Natural killer cell (primary cell): ENCODE data around the gene ATXN7L3. TPM values are rescaled to one million over a fixed set of nuclear protein-coding genes. Genes with fewer than 3 reads are reported as not detected.

Experiments
- ATAC-seq, 3 donors: fragments of 150-1000 bp in 2 of 3; fragments of 200-7000 bp in 1 of 3; cut with Tn5 transposase; 1 replicate in 1 of 3; 2 replicates in 2 of 3; pipeline ENCODE4 v1.10.0; 2021; ENCODE audit warnings: mild to moderate bottlenecking in 2 of 3, moderate library complexity in 2 of 3
- DNase-seq, 2 donors: peaks; one replicate each; pipeline versions ENCODE4 v3.0.0 to v3.0.0-alpha.2; 2013 to 2021; ENCODE audit warnings: mixed read lengths in 1 of 2
- H3K27ac ChIP-seq: one replicate; pipeline ENCODE4 v1.5.1; 2013; ENCODE audit warnings: mild to moderate bottlenecking, low read length
- H3K27me3 ChIP-seq: one replicate; pipeline ENCODE4 v1.6.1; 2013; ENCODE audit warnings: low read length; ENCODE audit not compliant: control insufficient read depth, insufficient read depth
- H3K36me3 ChIP-seq: one replicate; pipeline ENCODE4 v1.6.1; 2013; ENCODE audit warnings: low read length; ENCODE audit not compliant: control insufficient read depth, insufficient read depth
- H3K4me1 ChIP-seq: one replicate; pipeline ENCODE4 v1.6.1; 2013; ENCODE audit warnings: low read length; ENCODE audit not compliant: control insufficient read depth, insufficient read depth
- H3K4me3 ChIP-seq: one replicate; pipeline ENCODE4 v1.5.1; 2013; ENCODE audit warnings: low read length
- H3K9me3 ChIP-seq: one replicate; pipeline ENCODE4 v1.6.1; 2013; ENCODE audit warnings: low read length; ENCODE audit not compliant: control insufficient read depth, insufficient read depth
- H3K27ac Mint-ChIP-seq, 2 donors: one replicate each; pipeline ENCODE4 v1.8.0; 2022; ENCODE audit warnings: mild to moderate bottlenecking in 2 of 2, mixed read lengths in 2 of 2, moderate library complexity in 1 of 2
- H3K27me3 Mint-ChIP-seq, 2 donors: one replicate each; pipeline ENCODE4 v1.8.0; 2022; ENCODE audit warnings: low read depth in 2 of 2, mixed read lengths in 2 of 2
- H3K36me3 Mint-ChIP-seq: one replicate; pipeline ENCODE4 v1.8.0; 2022; ENCODE audit warnings: mixed read lengths
- H3K4me1 Mint-ChIP-seq, 2 donors: one replicate each; pipeline ENCODE4 v1.8.0; 2022; ENCODE audit warnings: mixed read lengths in 2 of 2
- H3K4me3 Mint-ChIP-seq: one replicate; pipeline ENCODE4 v1.8.0; 2022; ENCODE audit warnings: mild to moderate bottlenecking, moderate library complexity, mixed read lengths
- H3K9me3 Mint-ChIP-seq, 2 donors: one replicate each; pipeline ENCODE4 v1.8.0; 2022; ENCODE audit warnings: mixed read lengths in 2 of 2
- CTCF ChIP-seq: fragments of 200-600 bp; IDR thresholded peaks from one replicate; pipeline ENCODE4 v1.8.0; 2022; ENCODE audit warnings: antibody characterized with exemption
- WGBS: methylation state at CpG from one replicate; pipeline ENCODE4 v1.1.7; 2013; ENCODE audit warnings: missing lambda C conversion rate; ENCODE audit not compliant: insufficient coverage; 5-methylcytosine and 5-hydroxymethylcytosine counted together
- intact Hi-C: fragments of 100-400 bp; cut with micrococcal nuclease; formaldehyde crosslinking; loops from one replicate; pipeline ENCODE4 v1.14.2; 2022
- total RNA-seq, 4 donors: library from RNA; stranded (reverse); fragments of 120-200 nt in 1 of 4; gene quantifications; one replicate each; pipeline versions ENCODE4 v1.2.3 to v1.2.4, GENCODE V29; 2013 to 2022

ATXN7L3 gene
- total RNA-seq, 3 donors from 2014 or later (not counting 1 experiment from before 2014, with no cell fraction given): 87.6 to 112 (median 109) TPM

DNA sequence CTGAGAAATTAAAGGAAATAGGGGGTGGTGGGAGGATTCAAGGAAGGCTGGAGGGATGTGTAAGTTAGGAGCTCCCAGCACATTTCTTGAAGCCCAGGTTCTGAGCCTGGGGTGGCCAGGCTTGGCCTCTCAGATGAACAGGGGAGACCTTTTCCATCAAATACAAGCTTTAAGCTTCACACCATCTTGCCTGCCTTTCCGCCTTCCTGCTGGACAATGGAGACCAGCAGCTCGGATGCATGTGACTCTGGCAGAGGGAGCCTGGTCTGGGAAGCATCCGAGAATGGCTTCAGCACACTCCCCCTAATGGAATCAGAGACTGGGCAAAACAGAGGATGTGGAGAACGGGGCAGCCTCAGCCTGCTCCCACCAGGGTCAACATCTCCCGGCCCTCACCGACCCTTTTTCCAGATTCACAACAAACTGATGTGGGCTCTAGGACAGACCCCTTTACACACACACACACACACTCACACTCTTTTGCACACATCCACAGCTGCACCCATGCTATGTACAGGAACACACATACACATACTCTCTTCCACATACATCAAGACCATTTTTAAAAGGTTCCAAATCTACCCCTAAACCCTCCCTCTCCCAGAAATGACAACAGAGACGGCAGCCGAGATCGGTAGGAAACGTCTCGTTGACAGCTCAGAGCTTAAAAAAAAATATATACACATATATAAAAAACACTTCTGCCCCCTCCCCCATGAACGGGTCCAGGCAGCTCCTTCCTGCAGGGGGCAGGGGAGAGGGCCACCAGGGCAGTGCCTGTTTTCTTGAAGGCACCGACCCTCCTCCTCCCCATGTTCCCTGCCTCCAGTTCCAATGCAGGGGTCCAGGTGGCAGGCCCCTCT is 6.5 kb upstream of the ATXN7L3 start:
- Mint-ChIP-seq H3K27ac (no peak overlapping the region), H3K9me3 (no peaks in the 10 kb centered on the region), H3K4me1 (peaks cover 28 to 34% of the 10 kb centered on the region in 2 donors), H3K4me3 (no peak overlapping the region), H3K36me3 (no peaks in the 10 kb centered on the region), H3K27me3 (no peaks in the 10 kb centered on the region)
- 80% methylated on average over 13 of the region's 13 CpGs for WGBS
- H3K9me3 ChIP-seq: no peaks in the 10 kb centered on the region
- intact Hi-C loops: no loop called here
- peaks cover 37% of the 10 kb centered on the region for H3K36me3 ChIP-seq
- H3K4me1 ChIP-seq: peaks cover 23% of the 10 kb centered on the region
- H3K4me3 ChIP-seq: no peak overlapping the region
- no peak for ATAC-seq
- H3K27me3 ChIP-seq: no peaks in the 10 kb centered on the region
- DNase-seq: peak in 1 of 2 donors; percentile 40
- TF ChIP-seq CTCF: no peak
- H3K27ac ChIP-seq: no peak overlapping the region

- no peak overlapping the region for H3K4me3 Mint-ChIP-seq
- DNase-seq: no peak
- H3K9me3 Mint-ChIP-seq: no peaks in the 10 kb centered on the region
- Histone ChIP-seq H3K36me3 (peaks cover 29% of the 10 kb centered on the region), H3K27me3 (no peaks in the 10 kb centered on the region), H3K9me3 (no peaks in the 10 kb centered on the region), H3K27ac (no peak overlapping the region), H3K4me3 (no peak overlapping the region), H3K4me1 (peaks cover 15% of the 10 kb centered on the region)
- no peak for ATAC-seq
- 81% methylated on average over 5 of the region's 5 CpGs for WGBS
- H3K36me3 Mint-ChIP-seq: no peaks in the 10 kb centered on the region
- peaks cover 28 to 40% of the 10 kb centered on the region in 2 donors for H3K4me1 Mint-ChIP-seq
- intact Hi-C loops: no loop called here
- no peak for TF ChIP-seq CTCF
- no peaks in the 10 kb centered on the region for H3K27me3 Mint-ChIP-seq
- peak overlapping the region in 1 of 2 donors; percentile 72 for H3K27ac Mint-ChIP-seq
Observed at GRCh38 chr17:44204441-44204882, 4.8 kb upstream of the ATXN7L3 start.

DNA sequence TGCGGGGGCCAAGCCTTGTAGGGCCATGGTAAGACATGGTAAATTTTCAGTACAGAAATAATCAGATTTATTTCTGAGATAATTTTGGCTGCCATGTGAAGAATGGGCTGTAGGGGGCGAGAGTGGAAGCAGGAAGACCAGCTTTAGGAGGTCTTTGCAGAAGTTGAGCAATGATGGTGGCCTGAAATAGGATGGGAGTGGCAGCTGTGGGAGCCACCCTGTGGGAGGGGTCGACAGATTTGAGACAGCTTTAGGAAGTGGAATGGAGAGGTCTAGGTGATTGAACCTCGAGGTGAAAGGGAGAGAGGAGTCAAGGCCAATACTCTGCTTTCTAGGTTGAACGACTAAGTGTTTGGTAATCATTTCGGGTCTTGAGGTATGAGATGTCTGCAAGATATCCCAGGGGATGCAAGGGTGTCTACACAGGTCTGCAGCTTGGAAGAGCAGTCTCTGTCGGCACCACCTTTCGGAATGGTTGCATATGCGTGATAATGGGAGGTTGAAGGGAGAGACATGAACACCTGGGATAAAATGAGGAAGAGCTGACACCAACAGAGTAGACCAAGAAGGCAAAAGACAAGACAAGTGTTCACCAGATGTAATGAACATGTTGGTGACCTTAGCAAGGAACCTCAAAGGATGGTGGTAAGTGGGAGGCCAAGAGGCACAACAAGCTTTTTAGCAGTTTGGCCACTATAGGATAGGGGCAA is 4.2 kb upstream of the ATXN7L3 start:
- peaks cover 23% of the 10 kb centered on the region for H3K36me3 ChIP-seq
- H3K9me3 Mint-ChIP-seq: no peaks in the 10 kb centered on the region
- peaks cover 28 to 40% of the 10 kb centered on the region in 2 donors for H3K4me1 Mint-ChIP-seq
- H3K4me3 ChIP-seq: no peak overlapping the region
- H3K27ac Mint-ChIP-seq: peak overlapping the region; percentile 39 to 72
- peak overlapping the region; percentile 19 for H3K4me3 Mint-ChIP-seq
- H3K27me3 Mint-ChIP-seq: no peaks in the 10 kb centered on the region
- ATAC-seq (no peak), DNase-seq (peak in 1 of 2 donors; percentile 73)
- no peaks in the 10 kb centered on the region for H3K27me3 ChIP-seq
- H3K27ac ChIP-seq: no peak overlapping the region
- WGBS: 55% methylated on average over 9 of the region's 9 CpGs
- peaks cover 15% of the 10 kb centered on the region for H3K4me1 ChIP-seq
- intact Hi-C loops: no loop called here
- H3K36me3 Mint-ChIP-seq: no peaks in the 10 kb centered on the region
- no peaks in the 10 kb centered on the region for H3K9me3 ChIP-seq
- TF ChIP-seq CTCF: peak; percentile 72
